HepG2 (cell line): ENCODE measurements around the gene C1QTNF12.

Source experiments
- ZSCAN29 ChIP-seq: sonication (generic); formaldehyde crosslinking; conservative IDR thresholded peaks from 2 replicates; pipeline ENCODE4 v1.4.0; 2020; ENCODE audit warnings: mild to moderate bottlenecking, missing genetic modification reagents
- TF ChIP-seq, protein P1 (sequence below): sonication (generic); formaldehyde crosslinking; IDR thresholded peaks from 2 replicates; pipeline ENCODE4 v1.8.1; 2023; ENCODE audit warnings: mild to moderate bottlenecking, inconsistent platforms, moderate library complexity, missing genetic modification reagents, borderline replicate concordance
- TF ChIP-seq, protein P2 (sequence below), 2 experiments: IDR thresholded peaks; 2 replicates each; pipeline ENCODE4 v1.6.1; 2011 to 2012; ENCODE audit warnings: low read length in 2 of 2, borderline replicate concordance in 1 of 2, low read depth in 1 of 2, mild to moderate bottlenecking in 1 of 2, moderate library complexity in 1 of 2

DNA sequence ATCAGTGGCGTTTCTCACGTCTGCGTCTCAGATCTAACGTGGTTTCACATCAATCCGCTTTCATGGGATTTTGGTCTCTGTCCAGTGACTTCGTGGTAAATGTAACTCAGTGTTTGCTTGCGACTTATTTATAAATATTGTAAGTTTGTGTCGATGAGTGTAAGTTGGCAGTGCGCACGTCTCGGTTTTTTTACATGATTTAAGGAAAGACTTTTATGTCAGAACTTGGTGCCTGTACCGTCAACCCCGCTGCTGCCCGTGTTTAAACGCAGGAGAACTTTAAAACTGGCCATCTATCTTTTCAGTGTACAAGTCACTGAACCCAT is 13.0 kb downstream of the C1QTNF12 start:
- TF ChIP-seq, protein P1, sequence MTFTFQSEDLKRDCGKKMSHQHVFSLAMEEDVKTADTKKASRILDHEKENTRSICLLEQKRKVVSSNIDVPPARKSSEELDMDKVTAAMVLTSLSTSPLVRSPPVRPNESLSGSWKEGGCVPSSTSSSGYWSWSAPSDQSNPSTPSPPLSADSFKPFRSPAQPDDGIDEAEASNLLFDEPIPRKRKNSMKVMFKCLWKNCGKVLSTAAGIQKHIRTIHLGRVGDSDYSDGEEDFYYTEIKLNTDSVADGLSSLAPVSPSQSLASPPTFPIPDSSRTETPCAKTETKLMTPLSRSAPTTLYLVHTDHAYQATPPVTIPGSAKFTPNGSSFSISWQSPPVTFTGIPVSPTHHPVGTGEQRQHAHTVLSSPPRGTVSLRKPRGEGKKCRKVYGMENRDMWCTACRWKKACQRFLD (CRISPR knock-in tag), result no peak
- TF ChIP-seq ZSCAN29 (CRISPR knock-in tag), result no peak
- TF ChIP-seq, protein P2, sequence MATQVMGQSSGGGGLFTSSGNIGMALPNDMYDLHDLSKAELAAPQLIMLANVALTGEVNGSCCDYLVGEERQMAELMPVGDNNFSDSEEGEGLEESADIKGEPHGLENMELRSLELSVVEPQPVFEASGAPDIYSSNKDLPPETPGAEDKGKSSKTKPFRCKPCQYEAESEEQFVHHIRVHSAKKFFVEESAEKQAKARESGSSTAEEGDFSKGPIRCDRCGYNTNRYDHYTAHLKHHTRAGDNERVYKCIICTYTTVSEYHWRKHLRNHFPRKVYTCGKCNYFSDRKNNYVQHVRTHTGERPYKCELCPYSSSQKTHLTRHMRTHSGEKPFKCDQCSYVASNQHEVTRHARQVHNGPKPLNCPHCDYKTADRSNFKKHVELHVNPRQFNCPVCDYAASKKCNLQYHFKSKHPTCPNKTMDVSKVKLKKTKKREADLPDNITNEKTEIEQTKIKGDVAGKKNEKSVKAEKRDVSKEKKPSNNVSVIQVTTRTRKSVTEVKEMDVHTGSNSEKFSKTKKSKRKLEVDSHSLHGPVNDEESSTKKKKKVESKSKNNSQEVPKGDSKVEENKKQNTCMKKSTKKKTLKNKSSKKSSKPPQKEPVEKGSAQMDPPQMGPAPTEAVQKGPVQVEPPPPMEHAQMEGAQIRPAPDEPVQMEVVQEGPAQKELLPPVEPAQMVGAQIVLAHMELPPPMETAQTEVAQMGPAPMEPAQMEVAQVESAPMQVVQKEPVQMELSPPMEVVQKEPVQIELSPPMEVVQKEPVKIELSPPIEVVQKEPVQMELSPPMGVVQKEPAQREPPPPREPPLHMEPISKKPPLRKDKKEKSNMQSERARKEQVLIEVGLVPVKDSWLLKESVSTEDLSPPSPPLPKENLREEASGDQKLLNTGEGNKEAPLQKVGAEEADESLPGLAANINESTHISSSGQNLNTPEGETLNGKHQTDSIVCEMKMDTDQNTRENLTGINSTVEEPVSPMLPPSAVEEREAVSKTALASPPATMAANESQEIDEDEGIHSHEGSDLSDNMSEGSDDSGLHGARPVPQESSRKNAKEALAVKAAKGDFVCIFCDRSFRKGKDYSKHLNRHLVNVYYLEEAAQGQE (IDR thresholded peaks at IDR 0.05; ENCODE audit: borderline replicate concordance in 1 of 2, low read depth in 1 of 2, low read length in 2 of 2), result no peak
